Lower lobe of right lung (tissue), 2 donors: ENCODE results near the gene GUCA2A. TPM values are rescaled to one million over a fixed set of nuclear protein-coding genes. Genes with fewer than 3 reads are reported as not detected.

Experiments used
- ATAC-seq, 2 donors: fragments of 200-7000 bp; cut with Tn5 transposase; one replicate each; pipeline ENCODE4 v1.9.1; 2020 to 2022; ENCODE audit warnings: mild to moderate bottlenecking in 2 of 2, moderate library complexity in 2 of 2
- DNase-seq: peaks from one replicate; pipeline ENCODE4 v3.0.0-alpha.2; 2020
- H3K27ac ChIP-seq: fragments of 200-600 bp; one replicate; pipeline ENCODE4 v1.8.0; 2022
- H3K27me3 ChIP-seq: fragments of 200-600 bp; one replicate; pipeline ENCODE4 v1.8.0; 2022; ENCODE audit warnings: low read depth
- H3K36me3 ChIP-seq: fragments of 200-600 bp; one replicate; pipeline ENCODE4 v1.8.0; 2022; ENCODE audit warnings: mild to moderate bottlenecking
- H3K4me1 ChIP-seq: fragments of 200-600 bp; one replicate; pipeline ENCODE4 v1.8.0; 2022
- H3K4me3 ChIP-seq: fragments of 200-600 bp; one replicate; pipeline ENCODE4 v1.8.0; 2022; ENCODE audit warnings: mild to moderate bottlenecking
- H3K9me3 ChIP-seq: fragments of 200-600 bp; one replicate; pipeline ENCODE4 v1.8.0; 2022
- CTCF ChIP-seq: fragments of 200-600 bp; IDR thresholded peaks from one replicate; pipeline ENCODE4 v1.8.0; 2022; ENCODE audit warnings: antibody characterized with exemption, mild to moderate bottlenecking
- intact Hi-C: fragments of 100-400 bp; cut with DNase I; formaldehyde crosslinking; loops from one replicate; pipeline ENCODE4 v1.11.0; 2022
- total RNA-seq: library from RNA; stranded (reverse); fragmentation: NEBNext Ultra II Directional; extraction: Animal tissue kit (Norgen Biotek cat#: 25700); gene quantifications from one replicate; pipeline ENCODE4 v1.2.1, GENCODE V29; 2021
- donor health status: DM: no; HTN: yes; CAD: no; lungs with severe emphysema.

GUCA2A gene
- total RNA-seq, 1 donor from 2014 or later = not detected

GRCh38 chr1:42152907-42153600 lies 11.5 kb downstream of the GUCA2A start, which contains the start of gene GUCA2B:
TSS of gene GUCA2B (plus strand) at chr1:42153410. CDS start at chr1:42153451, 41 bp downstream.
- intact Hi-C loops = no loop called here
- H3K9me3 ChIP-seq = no peaks in the 10 kb centered on the region
- H3K4me3 ChIP-seq = no peak within 1 kb of the TSS
- H3K36me3 ChIP-seq = no peaks in the 10 kb centered on the region
- H3K4me1 ChIP-seq = no peaks in the 10 kb centered on the region
- no peak for ATAC-seq
- H3K27ac ChIP-seq = no peak within 1 kb of the TSS
- no peaks in the 10 kb centered on the region for H3K27me3 ChIP-seq
- no peak for TF ChIP-seq CTCF
- DNase-seq = no peak

DNA sequence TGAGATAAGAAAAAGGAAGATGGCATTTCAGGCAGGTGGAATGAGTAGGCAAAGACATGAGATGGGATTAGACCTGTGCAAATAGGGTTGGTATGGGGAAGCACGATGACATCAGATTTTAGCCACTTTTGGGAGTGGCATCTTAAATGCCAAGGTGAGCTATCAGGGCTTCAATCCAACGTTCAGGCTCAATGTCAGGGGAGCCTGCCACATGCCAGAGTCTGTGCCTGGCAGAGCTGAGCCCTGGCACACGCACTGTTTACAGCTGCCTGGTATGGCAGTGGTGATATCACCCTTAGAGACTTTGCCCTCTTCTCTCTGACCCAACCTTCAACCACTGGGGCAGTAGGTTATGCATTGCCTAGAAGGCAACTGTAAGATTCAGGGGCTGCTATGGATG lies 12.4 kb downstream of the GUCA2A start:
- Histone ChIP-seq H3K36me3 (no peaks in the 10 kb centered on the region), H3K9me3 (no peaks in the 10 kb centered on the region), H3K4me3 (no peak overlapping the region), H3K27ac (peak overlapping the region; percentile 18), H3K27me3 (no peaks in the 10 kb centered on the region), H3K4me1 (no peaks in the 10 kb centered on the region)
- TF ChIP-seq CTCF = no peak
- ATAC-seq (peak; percentile 76 to 85), DNase-seq (no peak)
- intact Hi-C loops = no loop called here

DNA sequence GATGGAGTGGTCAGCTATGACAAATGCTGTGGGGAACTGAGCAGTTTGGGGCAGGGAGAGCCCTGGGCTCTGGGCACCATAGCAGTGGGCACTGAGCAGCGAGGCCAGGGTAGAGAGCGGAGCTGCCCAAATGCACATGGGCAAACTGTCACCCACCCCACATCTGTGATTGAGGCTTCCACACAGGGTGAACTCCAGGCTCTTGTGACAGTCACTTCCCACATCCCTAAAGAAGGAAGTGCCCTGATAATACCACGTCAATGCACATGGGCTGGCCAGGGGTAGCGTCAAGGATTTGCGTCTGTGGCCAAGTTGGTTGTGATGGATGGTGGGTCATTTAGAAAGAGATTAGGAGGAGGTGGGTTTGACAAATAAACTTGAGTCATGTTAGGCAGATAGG lies 13.9 kb downstream of the GUCA2A start:
- no peak for TF ChIP-seq CTCF
- Histone ChIP-seq H3K36me3 (no peaks in the 10 kb centered on the region), H3K4me3 (no peak overlapping the region), H3K4me1 (no peaks in the 10 kb centered on the region), H3K9me3 (no peaks in the 10 kb centered on the region), H3K27ac (no peak overlapping the region), H3K27me3 (peaks cover 13% of the 10 kb centered on the region)
- ATAC-seq = no peak
- no peak for DNase-seq
- intact Hi-C loops = no loop called here

GRCh38 chr1:42148166-42148565 lies 16.4 kb downstream of the GUCA2A start:
- ATAC-seq = no peak
- H3K27ac ChIP-seq = no peak overlapping the region
- peaks cover 26% of the 10 kb centered on the region for H3K27me3 ChIP-seq
- H3K36me3 ChIP-seq = no peaks in the 10 kb centered on the region
- no peaks in the 10 kb centered on the region for H3K4me1 ChIP-seq
- intact Hi-C loops = no loop called here
- DNase-seq = no peak
- no peak overlapping the region for H3K4me3 ChIP-seq
- no peaks in the 10 kb centered on the region for H3K9me3 ChIP-seq
- no peak for TF ChIP-seq CTCF

GRCh38 chr1:42146626-42147320 lies 17.8 kb downstream of the GUCA2A start:
- no peak overlapping the region for H3K27ac ChIP-seq
- DNase-seq (peak; percentile 83), ATAC-seq (peak; percentile 90 to 95)
- intact Hi-C loops = no loop called here
- peaks cover 26% of the 10 kb centered on the region for H3K27me3 ChIP-seq
- H3K36me3 ChIP-seq = no peaks in the 10 kb centered on the region
- no peak overlapping the region for H3K4me3 ChIP-seq
- peak; percentile 81 for TF ChIP-seq CTCF
- no peaks in the 10 kb centered on the region for H3K9me3 ChIP-seq
- no peaks in the 10 kb centered on the region for H3K4me1 ChIP-seq
